ENCODE results near the gene ITGA2.

Gene ITGA2

GRCh38 chr5:53080271-53080670, 91.1 kb downstream of the ITGA2 start:
- no peak for FAIRE-seq
- TF ChIP-seq POU2F2 (IDR thresholded peaks at IDR 0.05; ENCODE audit: low read depth, low read length) (no peak), PAX5 (IDR thresholded peaks at IDR 0.05; ENCODE audit: insufficient read depth, low read length, severe bottlenecking) (no peak), POLR2AphosphoS5 (IDR thresholded peaks at IDR 0.05; ENCODE audit: low read depth, low read length) (no peak), POLR2A (IDR thresholded peaks at IDR 0.05; ENCODE audit: low read depth, low read length) (no peak), TAF1 (IDR thresholded peaks at IDR 0.05; ENCODE audit: low read depth, low read length) (no peak), SPI1 (IDR thresholded peaks at IDR 0.05; ENCODE audit: low read depth, low read length) (no peak)
- DNase-seq (ENCODE audit: insufficient read length, low spot score): no peak

- no peak for DNase-seq (ENCODE audit: insufficient read length, low spot score)
- TF ChIP-seq PAX5 (IDR thresholded peaks at IDR 0.05; ENCODE audit: insufficient read depth, low read length, severe bottlenecking): no peak
- no peak for FAIRE-seq
Measured at GRCh38 chr5:53083927-53084326, 94.8 kb downstream of the ITGA2 start.

GRCh38 chr5:53084546-53085255, 95.5 kb downstream of the ITGA2 start:
- FAIRE-seq: no peak
- TF ChIP-seq POU2F2 (IDR thresholded peaks at IDR 0.05; ENCODE audit: low read depth, low read length) (no peak), TAF1 (IDR thresholded peaks at IDR 0.05; ENCODE audit: low read depth, low read length) (no peak), POLR2AphosphoS5 (IDR thresholded peaks at IDR 0.05; ENCODE audit: low read depth, low read length) (no peak), POLR2A (IDR thresholded peaks at IDR 0.05; ENCODE audit: low read depth, low read length) (no peak), SPI1 (IDR thresholded peaks at IDR 0.05; ENCODE audit: low read depth, low read length) (no peak), PAX5 (IDR thresholded peaks at IDR 0.05; ENCODE audit: insufficient read depth, low read length, severe bottlenecking) (no peak)
- DNase-seq (ENCODE audit: insufficient read length, low spot score): no peak

GRCh38 chr5:53087171-53087570, 98.0 kb downstream of the ITGA2 start:
- no peak for FAIRE-seq
- DNase-seq (ENCODE audit: insufficient read length, low spot score): no peak
- TF ChIP-seq POLR2AphosphoS5 (IDR thresholded peaks at IDR 0.05; ENCODE audit: low read depth, low read length): no peak
- no peak for TF ChIP-seq POLR2A (IDR thresholded peaks at IDR 0.05; ENCODE audit: low read depth, low read length)
- TF ChIP-seq SPI1 (IDR thresholded peaks at IDR 0.05; ENCODE audit: low read depth, low read length): no peak
- TF ChIP-seq PAX5 (IDR thresholded peaks at IDR 0.05; ENCODE audit: insufficient read depth, low read length, severe bottlenecking): no peak
- TF ChIP-seq POU2F2 (IDR thresholded peaks at IDR 0.05; ENCODE audit: low read depth, low read length): no peak
- no peak for TF ChIP-seq TAF1 (IDR thresholded peaks at IDR 0.05; ENCODE audit: low read depth, low read length)

GRCh38 chr5:53087621-53088121, 98.5 kb downstream of the ITGA2 start:
- no peak for FAIRE-seq
- TF ChIP-seq PAX5 (IDR thresholded peaks at IDR 0.05; ENCODE audit: insufficient read depth, low read length, severe bottlenecking) (no peak), POU2F2 (IDR thresholded peaks at IDR 0.05; ENCODE audit: low read depth, low read length) (no peak), SPI1 (IDR thresholded peaks at IDR 0.05; ENCODE audit: low read depth, low read length) (no peak), POLR2AphosphoS5 (IDR thresholded peaks at IDR 0.05; ENCODE audit: low read depth, low read length) (no peak), POLR2A (IDR thresholded peaks at IDR 0.05; ENCODE audit: low read depth, low read length) (no peak), TAF1 (IDR thresholded peaks at IDR 0.05; ENCODE audit: low read depth, low read length) (no peak)

GRCh38 chr5:53089481-53089991, 100.4 kb downstream of the ITGA2 start:
- FAIRE-seq (peak; percentile 78), DNase-seq (ENCODE audit: insufficient read length, low spot score) (no peak)
- TF ChIP-seq POLR2AphosphoS5 (IDR thresholded peaks at IDR 0.05; ENCODE audit: low read depth, low read length) (no peak), POU2F2 (IDR thresholded peaks at IDR 0.05; ENCODE audit: low read depth, low read length) (no peak), POLR2A (IDR thresholded peaks at IDR 0.05; ENCODE audit: low read depth, low read length) (no peak), PAX5 (IDR thresholded peaks at IDR 0.05; ENCODE audit: insufficient read depth, low read length, severe bottlenecking) (no peak)

More at GRCh38 chr5:53087621-53088121, 98.5 kb downstream of the ITGA2 start:
- DNase-seq (ENCODE audit: insufficient read length, low spot score): no peak

- FAIRE-seq (no peak), DNase-seq (ENCODE audit: insufficient read length, low spot score) (no peak)
- no peak for TF ChIP-seq POLR2A (IDR thresholded peaks at IDR 0.05; ENCODE audit: low read depth, low read length)
- TF ChIP-seq PAX5 (IDR thresholded peaks at IDR 0.05; ENCODE audit: insufficient read depth, low read length, severe bottlenecking): no peak
- TF ChIP-seq POU2F2 (IDR thresholded peaks at IDR 0.05; ENCODE audit: low read depth, low read length): no peak
- TF ChIP-seq SPI1 (IDR thresholded peaks at IDR 0.05; ENCODE audit: low read depth, low read length): no peak
- no peak for TF ChIP-seq POLR2AphosphoS5 (IDR thresholded peaks at IDR 0.05; ENCODE audit: low read depth, low read length)
- TF ChIP-seq TAF1 (IDR thresholded peaks at IDR 0.05; ENCODE audit: low read depth, low read length): no peak
Measured at GRCh38 chr5:53090229-53090628, 101.1 kb downstream of the ITGA2 start.

GRCh38 chr5:53091289-53091688, 102.1 kb downstream of the ITGA2 start:
- no peak for FAIRE-seq
- TF ChIP-seq POLR2A (IDR thresholded peaks at IDR 0.05; ENCODE audit: low read depth, low read length) (no peak), PAX5 (IDR thresholded peaks at IDR 0.05; ENCODE audit: insufficient read depth, low read length, severe bottlenecking) (no peak), POLR2AphosphoS5 (IDR thresholded peaks at IDR 0.05; ENCODE audit: low read depth, low read length) (no peak), TAF1 (IDR thresholded peaks at IDR 0.05; ENCODE audit: low read depth, low read length) (no peak), POU2F2 (IDR thresholded peaks at IDR 0.05; ENCODE audit: low read depth, low read length) (no peak), SPI1 (IDR thresholded peaks at IDR 0.05; ENCODE audit: low read depth, low read length) (no peak)
- DNase-seq (ENCODE audit: insufficient read length, low spot score): no peak

GRCh38 chr5:53092242-53092641, 103.1 kb downstream of the ITGA2 start:
- DNase-seq (ENCODE audit: insufficient read length, low spot score): no peak
- TF ChIP-seq POLR2A (IDR thresholded peaks at IDR 0.05; ENCODE audit: low read depth, low read length) (no peak), TAF1 (IDR thresholded peaks at IDR 0.05; ENCODE audit: low read depth, low read length) (no peak)
- no peak for FAIRE-seq

- no peak for TF ChIP-seq POU2F2 (IDR thresholded peaks at IDR 0.05; ENCODE audit: low read depth, low read length)
- no peak for TF ChIP-seq PAX5 (IDR thresholded peaks at IDR 0.05; ENCODE audit: insufficient read depth, low read length, severe bottlenecking)
- no peak for TF ChIP-seq TAF1 (IDR thresholded peaks at IDR 0.05; ENCODE audit: low read depth, low read length)
- no peak for TF ChIP-seq SPI1 (IDR thresholded peaks at IDR 0.05; ENCODE audit: low read depth, low read length)
- no peak for TF ChIP-seq POLR2AphosphoS5 (IDR thresholded peaks at IDR 0.05; ENCODE audit: low read depth, low read length)
- TF ChIP-seq POLR2A (IDR thresholded peaks at IDR 0.05; ENCODE audit: low read depth, low read length): no peak
- DNase-seq (ENCODE audit: insufficient read length, low spot score) (no peak), FAIRE-seq (no peak)
Measured at GRCh38 chr5:53095217-53095616, 106.1 kb downstream of the ITGA2 start.

Measured in GM12891 (cell line).